DOHH2 (cell line): Measurements from ENCODE around the gene SPNS2.

Experiments
- H3F3A ChIP-seq: fragments of 200-600 bp; sonication (generic), shearing (Covaris generic); 2 replicates; pipeline ENCODE4 v1.6.0; 2016; ENCODE audit warnings: antibody characterized with exemption, mild to moderate bottlenecking; ENCODE audit not compliant: control insufficient read depth, insufficient read depth
- H3K27ac ChIP-seq: fragments of 200-600 bp; sonication (generic); 2 replicates; pipeline ENCODE4 v1.5.1; 2014; ENCODE audit warnings: low read depth, mild to moderate bottlenecking, low read length, moderate library complexity
- H3K27me3 ChIP-seq: fragments of 200-600 bp; sonication (generic); 2 replicates; pipeline ENCODE4 v1.6.1; 2014; ENCODE audit warnings: mild to moderate bottlenecking, low read length, mixed read lengths; ENCODE audit not compliant: control insufficient read depth
- H3K36me3 ChIP-seq: fragments of 200-600 bp; sonication (generic); 2 replicates; pipeline ENCODE4 v1.6.1; 2014; ENCODE audit warnings: mild to moderate bottlenecking, low read length, moderate library complexity, mixed read lengths; ENCODE audit not compliant: control insufficient read depth
- H3K4me1 ChIP-seq: fragments of 200-600 bp; sonication (generic); 2 replicates; pipeline ENCODE4 v1.6.1; 2014; ENCODE audit warnings: mild to moderate bottlenecking, low read length, mixed read lengths; ENCODE audit not compliant: control insufficient read depth
- H3K4me2 ChIP-seq: fragments of 200-600 bp; sonication (generic); 2 replicates; pipeline ENCODE4 v1.6.0; 2014; ENCODE audit warnings: mild to moderate bottlenecking, low read length, moderate library complexity
- H3K4me3 ChIP-seq: fragments of 200-600 bp; sonication (generic); 2 replicates; pipeline ENCODE4 v1.5.1; 2014; ENCODE audit warnings: mild to moderate bottlenecking, low read length, mixed read lengths
- H3K79me2 ChIP-seq: fragments of 200-600 bp; sonication (generic); 2 replicates; pipeline ENCODE4 v1.6.1; 2014; ENCODE audit warnings: mild to moderate bottlenecking, low read length, mixed read lengths; ENCODE audit not compliant: control insufficient read depth
- H3K9me2 ChIP-seq: fragments of 200-600 bp; sonication (generic); replicated peaks from 2 replicates; pipeline ENCODE4 v1.6.1; 2014; ENCODE audit warnings: mild to moderate bottlenecking, low read length, mixed read lengths; ENCODE audit not compliant: control insufficient read depth
- H3K9me3 ChIP-seq: fragments of 200-600 bp; sonication (generic); 2 replicates; pipeline ENCODE4 v1.6.1; 2014; ENCODE audit warnings: antibody characterized with exemption, low read length, mixed read lengths; ENCODE audit not compliant: control insufficient read depth, insufficient read depth
- H4K20me1 ChIP-seq: fragments of 200-600 bp; sonication (generic); 2 replicates; pipeline ENCODE4 v1.6.0; 2014; ENCODE audit warnings: low read depth, mild to moderate bottlenecking, antibody characterized with exemption, low read length, moderate library complexity; ENCODE audit not compliant: control insufficient read depth, insufficient read depth
- CTCF ChIP-seq: fragments of 200-600 bp; sonication (generic); IDR thresholded peaks from one replicate; pipeline ENCODE4 v1.5.1; 2014; ENCODE audit warnings: antibody characterized with exemption, mild to moderate bottlenecking, low read depth, low read length; ENCODE audit not compliant: poor library complexity, severe bottlenecking
- EZH2phosphoT487 ChIP-seq: fragments of 200-600 bp; sonication (generic); IDR thresholded peaks from 2 replicates; pipeline ENCODE4 v1.6.1; 2017; ENCODE audit warnings: borderline replicate concordance, mild to moderate bottlenecking, antibody characterized with exemption, low read length, moderate library complexity, mixed read lengths

SPNS2 gene

GRCh38 chr17:4558347-4558971, 59.8 kb downstream of the SPNS2 start:
- TF ChIP-seq EZH2phosphoT487 (no peak), CTCF (no peak)
- no peak overlapping the region for H3K27ac ChIP-seq
- peaks cover 24% of the 10 kb centered on the region for H3K79me2 ChIP-seq
- H3K4me2 ChIP-seq: no peak overlapping the region
- no peaks in the 10 kb centered on the region for H3K9me2 ChIP-seq
- no peak overlapping the region for H3K4me3 ChIP-seq
- H3K27me3 ChIP-seq: peaks cover 10% of the 10 kb centered on the region
- no peaks in the 10 kb centered on the region for H3K9me3 ChIP-seq
- H3F3A ChIP-seq: no peaks in the 10 kb centered on the region
- H4K20me1 ChIP-seq: no peaks in the 10 kb centered on the region
- H3K36me3 ChIP-seq: peaks cover 16% of the 10 kb centered on the region
- peaks cover 23% of the 10 kb centered on the region for H3K4me1 ChIP-seq

DNA sequence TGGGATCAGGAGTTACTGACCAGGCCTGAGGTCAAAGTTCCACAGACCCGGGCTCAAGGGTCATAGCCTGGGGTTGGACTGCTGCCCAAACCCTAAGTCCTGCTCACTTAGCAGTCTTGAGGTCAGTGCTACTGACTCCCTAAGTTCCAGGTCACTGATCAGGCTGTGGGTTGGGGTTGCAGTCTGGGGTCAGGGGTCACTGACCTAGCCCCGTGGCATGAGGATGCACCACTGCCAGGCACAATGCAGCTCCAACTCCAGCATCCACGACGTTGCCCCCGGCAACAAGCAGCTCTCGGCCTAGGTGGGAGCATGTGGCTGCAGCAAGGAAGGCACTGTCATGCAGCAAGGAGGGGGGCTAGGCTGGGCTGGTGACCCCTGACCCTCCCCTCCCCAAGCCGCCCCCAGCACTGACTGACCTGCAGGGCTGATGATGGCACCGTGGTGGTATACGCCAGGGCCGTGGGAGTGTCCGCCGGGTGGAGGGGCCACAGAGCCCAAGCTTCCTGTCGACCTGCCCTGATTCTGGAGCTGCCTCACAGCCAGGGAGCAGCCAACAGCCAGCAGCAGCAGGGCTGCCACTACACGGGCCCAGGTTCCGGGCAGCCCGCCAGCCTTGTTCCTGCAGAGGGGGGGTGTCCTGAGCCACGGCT, 60.6 kb downstream of the SPNS2 start:
- Histone ChIP-seq H3K4me1 (peaks cover 16% of the 10 kb centered on the region), H3K9me3 (no peaks in the 10 kb centered on the region), H4K20me1 (no peaks in the 10 kb centered on the region), H3K27ac (no peak overlapping the region), H3K79me2 (peaks cover 16% of the 10 kb centered on the region), H3K4me3 (no peak overlapping the region), H3K9me2 (no peaks in the 10 kb centered on the region), H3F3A (no peaks in the 10 kb centered on the region), H3K36me3 (peaks cover 8% of the 10 kb centered on the region), H3K27me3 (peaks cover 12% of the 10 kb centered on the region), H3K4me2 (no peak overlapping the region)
- no peak for TF ChIP-seq CTCF

- H3K79me2 ChIP-seq: peaks cover 9% of the 10 kb centered on the region
- H3F3A ChIP-seq: no peaks in the 10 kb centered on the region
- H4K20me1 ChIP-seq: no peaks in the 10 kb centered on the region
- H3K9me2 ChIP-seq: no peaks in the 10 kb centered on the region
- H3K4me2 ChIP-seq: no peak overlapping the region
- no peaks in the 10 kb centered on the region for H3K9me3 ChIP-seq
- H3K36me3 ChIP-seq: peaks cover 1% of the 10 kb centered on the region
- no peak overlapping the region for H3K27ac ChIP-seq
- no peak overlapping the region for H3K4me3 ChIP-seq
- peaks cover 12% of the 10 kb centered on the region for H3K27me3 ChIP-seq
- peaks cover 16% of the 10 kb centered on the region for H3K4me1 ChIP-seq
- TF ChIP-seq EZH2phosphoT487 (no peak), CTCF (no peak)
Measured at GRCh38 chr17:4559966-4560365, 61.3 kb downstream of the SPNS2 start.
